Measurements from ENCODE around the gene ALDH7A1.

The ALDH7A1 gene

DNA sequence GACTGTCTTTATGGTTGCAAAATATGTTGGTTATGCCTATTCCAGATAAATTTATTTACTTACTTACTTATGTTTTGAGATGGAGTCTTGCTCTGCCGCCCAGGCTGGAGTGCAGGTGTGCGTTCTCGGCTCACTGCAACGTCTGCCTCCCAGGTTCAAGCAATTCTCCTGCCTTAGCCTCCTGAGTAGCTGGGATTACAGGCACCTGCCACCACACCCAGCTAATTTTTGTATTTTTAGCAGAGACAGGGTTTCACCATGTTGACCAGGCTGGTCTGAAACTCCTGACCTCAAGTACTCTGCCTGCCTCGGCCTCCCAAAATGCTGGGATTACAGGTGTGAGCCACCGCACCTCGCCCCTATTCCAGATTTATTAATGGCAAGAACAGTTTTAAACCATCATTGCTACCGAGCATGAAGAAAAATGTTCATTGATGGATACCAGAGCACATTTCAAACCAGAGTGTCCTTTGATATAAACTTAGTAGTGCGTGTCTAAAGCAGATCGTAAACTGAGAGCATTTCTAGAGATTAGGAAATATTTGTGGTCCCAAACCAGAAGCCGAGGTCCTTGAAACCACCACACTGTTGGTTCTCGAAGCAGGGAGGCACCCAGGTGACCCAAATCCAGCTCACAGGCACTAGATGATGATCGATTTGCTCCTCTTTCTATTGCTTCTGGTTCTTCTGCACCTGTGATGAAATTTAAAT lies 86.6 kb downstream of the ALDH7A1 start:
- no peak for DNase-seq (ENCODE audit: low spot score)

- no peak for DNase-seq (ENCODE audit: low spot score)
These were observed 88.9 kb downstream of the ALDH7A1 start for GRCh38 chr5:126506079-126506478.

- peak; percentile 8 for DNase-seq (ENCODE audit: low spot score)
These were observed 91.4 kb downstream of the ALDH7A1 start for GRCh38 chr5:126503602-126504104.

DNA sequence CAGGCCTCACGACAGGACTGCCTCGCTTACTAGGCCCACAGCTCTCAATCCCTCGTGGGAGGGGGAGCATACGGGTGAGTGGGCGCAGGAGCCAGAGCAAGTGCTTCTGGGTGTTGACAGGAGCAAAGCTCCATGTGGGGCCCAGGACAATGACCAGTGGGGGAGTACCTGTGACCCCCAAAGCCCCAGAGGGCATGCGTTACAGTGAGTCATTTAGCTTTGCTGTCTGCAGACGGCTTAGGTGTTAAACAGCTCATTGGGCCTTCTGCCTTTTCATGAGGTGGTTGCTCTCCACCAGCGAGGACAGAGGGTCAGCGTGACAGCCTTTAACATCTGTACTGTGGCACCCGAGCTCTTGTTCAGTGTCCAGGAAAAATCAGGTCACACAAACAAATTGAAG lies 93.6 kb downstream of the ALDH7A1 start:
- DNase-seq (ENCODE audit: low spot score): no peak

- peak; percentile 61 for DNase-seq (ENCODE audit: low spot score)
These were observed 95.1 kb downstream of the ALDH7A1 start for GRCh38 chr5:126499853-126500342.

DNA sequence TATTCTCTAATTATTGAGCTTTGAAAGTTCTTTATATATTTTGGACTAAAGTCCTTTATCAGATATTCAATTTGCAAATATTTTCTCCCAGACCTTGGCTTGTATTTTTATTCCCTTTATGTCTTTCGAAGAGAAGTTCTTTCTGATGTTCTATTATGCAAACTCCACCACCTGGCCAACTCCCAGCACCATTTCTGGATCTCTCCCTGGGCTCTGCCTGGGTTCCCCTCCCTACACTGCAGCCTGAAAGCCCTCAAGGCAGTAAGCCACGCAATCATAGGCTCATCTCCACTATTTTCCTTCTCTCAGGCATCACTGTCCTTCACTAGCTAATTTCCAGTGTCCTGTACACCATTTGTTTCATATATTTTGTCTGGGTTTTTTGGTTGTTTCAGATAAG lies 95.7 kb downstream of the ALDH7A1 start:
- DNase-seq (ENCODE audit: low spot score): no peak

DNA sequence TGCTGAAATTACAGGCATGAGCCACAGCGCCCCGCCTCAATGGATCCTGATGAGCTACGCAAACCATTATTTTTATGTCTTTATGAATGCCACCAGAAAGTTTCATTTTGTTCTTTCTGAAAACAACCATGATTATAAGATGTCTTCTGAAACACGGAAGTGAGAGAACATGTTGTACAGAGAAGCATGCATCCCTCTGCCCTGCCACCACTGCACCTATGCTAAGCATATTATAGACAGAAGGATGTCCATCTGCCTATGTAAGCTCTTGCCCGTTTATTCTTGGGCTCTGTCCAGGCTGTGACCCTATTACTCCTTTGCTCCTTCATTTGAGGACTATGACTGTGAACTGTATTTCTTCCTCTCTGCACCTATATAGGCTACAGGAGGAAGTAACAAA lies 97.5 kb downstream of the ALDH7A1 start:
- DNase-seq (ENCODE audit: low spot score): no peak

DNA sequence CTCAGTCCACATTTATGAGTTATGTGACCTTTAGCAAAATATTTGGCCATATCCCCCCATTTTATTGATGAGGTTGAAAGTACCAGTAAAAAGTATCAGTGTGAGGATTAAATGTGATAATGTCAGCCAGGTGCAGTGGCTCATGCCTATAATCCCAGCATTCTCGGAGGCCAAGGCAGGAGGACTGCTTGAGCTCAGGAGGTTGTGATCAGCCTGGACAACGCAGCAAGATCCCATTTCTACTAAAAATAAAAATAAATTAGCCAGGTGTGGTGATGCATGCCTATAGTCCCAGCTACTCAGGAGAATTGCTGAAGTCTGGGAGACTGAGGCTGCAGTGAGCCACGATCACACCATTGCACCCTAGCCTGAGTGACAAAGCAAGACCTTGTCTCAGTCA lies 100.6 kb downstream of the ALDH7A1 start:
- DNase-seq (ENCODE audit: low spot score): no peak

DNA sequence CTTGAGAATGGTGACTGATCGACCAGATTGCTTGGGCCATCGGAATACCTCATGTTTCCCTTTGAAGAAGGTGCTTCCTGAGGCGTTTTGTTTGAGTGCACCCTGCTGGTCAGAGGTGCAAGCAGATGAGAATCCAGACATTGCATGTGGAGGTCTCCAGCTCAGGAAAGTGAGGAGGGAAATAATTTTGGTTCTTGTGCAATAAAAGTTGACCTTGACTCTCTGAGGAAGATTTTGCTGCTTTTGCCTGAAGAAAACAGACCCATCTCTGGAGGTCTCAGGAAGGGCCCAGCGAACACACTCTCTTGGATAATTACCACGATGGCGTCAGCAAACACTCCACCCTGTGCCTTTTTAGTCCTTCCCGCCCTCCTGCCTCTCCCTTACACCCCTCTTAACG lies 102.1 kb downstream of the ALDH7A1 start:
- DNase-seq (ENCODE audit: low spot score): no peak

DNA sequence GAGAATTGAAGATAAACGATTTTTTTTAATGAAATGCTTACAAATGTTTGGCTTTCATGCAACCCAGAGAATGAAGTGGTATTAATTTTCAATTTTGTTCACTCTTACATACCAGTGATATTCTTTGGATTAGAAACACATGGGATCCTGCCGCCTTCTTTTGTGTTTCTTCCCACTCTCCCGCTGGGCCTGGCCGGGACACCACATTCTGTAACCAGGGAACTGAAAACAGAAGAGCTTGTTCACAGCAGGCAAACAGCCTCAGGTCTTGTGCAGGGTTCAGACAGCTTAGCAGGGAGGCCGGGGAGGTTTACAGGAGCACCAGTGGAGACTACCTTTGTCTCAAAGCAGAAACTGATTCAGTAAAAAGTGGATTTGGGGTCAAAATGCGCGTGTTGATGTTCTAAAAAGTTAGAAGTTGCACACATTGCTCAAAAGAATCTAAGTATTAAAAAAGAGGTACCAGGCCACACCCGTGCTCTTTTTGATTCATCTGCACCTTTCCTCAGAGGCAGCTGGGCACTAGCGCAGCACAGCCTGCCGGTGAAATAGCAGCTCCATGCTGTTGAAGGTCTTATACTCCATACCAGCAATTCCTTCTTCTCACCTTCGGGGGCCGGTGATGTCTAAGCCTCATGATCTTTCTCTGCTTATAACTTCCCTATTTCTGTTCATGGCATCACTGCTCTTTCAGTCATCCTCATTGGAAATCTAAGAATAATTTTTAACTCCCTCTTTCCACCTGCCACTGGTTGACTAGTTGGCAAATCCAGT lies 104.7 kb downstream of the ALDH7A1 start:
- no peak for DNase-seq (ENCODE audit: low spot score)

DNA sequence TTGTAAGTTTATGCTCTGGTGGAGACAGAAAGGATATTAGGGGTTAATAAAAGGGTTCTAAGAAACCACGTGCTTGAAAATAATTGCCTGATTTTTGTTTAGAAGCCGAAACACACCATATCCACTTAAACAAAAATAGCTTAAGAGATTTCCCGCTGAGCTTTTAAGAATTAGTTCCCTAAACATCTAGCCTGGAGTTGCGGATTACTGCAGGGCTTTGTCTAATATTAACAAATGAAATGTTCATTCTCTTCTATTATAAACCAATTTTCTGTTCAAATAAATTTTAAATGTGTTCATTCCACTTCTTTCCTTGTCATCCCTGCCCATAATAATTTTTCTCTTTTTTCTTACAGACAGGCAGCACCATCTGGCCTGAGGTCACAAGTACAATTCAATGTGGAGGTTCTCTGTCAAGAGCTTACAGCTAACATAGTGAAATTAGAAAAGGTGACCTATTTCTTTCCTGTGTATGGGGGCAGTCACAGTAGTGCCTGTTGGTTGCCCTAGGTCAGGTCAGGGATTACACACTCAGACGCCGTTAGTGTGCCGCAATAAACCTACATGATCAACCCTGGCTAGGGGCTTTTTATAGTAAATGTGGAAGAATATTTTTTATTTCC lies 106.5 kb downstream of the ALDH7A1 start:
- no peak for DNase-seq (ENCODE audit: low spot score)

DNA sequence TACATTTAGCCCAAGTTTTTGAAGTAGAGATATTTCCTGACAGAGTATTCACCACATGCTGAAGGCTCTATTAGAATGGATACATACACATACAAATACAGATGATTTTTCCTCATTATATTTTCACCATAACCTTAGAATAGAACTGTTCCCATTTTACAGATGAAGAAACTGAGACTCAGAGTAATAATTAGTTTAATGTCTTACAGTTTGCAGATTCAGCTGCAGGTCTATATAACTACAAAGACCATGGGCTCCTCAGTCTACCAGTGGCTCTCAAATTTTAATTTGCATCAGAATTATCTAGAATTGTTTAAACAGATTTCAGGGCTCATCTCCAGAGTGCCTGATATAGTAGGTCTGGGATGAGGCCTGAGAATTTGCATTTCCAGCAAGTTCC lies 107.4 kb downstream of the ALDH7A1 start:
- no peak for DNase-seq (ENCODE audit: low spot score)

GRCh38 chr5:126486332-126486731 lies 108.7 kb downstream of the ALDH7A1 start:
- no peak for DNase-seq (ENCODE audit: low spot score)

DNA sequence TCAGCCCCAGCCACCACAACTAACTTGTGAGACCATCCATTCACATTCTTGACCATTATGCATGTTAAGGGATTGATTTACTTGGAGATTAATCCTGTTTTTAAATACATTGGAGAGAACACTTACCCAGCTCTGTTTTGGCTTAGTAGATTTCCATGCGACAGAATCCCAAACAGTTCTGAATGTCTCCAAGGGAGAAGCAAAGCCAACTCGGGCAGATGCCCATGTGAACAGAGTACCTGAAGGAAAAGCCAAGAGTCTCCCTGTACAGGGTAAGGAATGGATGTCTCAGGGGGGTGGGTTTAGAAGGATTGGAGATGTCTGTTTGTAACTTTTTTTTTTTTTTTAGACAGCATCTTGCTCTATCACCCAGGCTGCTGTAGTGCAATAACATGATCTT lies 110.8 kb downstream of the ALDH7A1 start:
- no peak for DNase-seq (ENCODE audit: low spot score)

DNA sequence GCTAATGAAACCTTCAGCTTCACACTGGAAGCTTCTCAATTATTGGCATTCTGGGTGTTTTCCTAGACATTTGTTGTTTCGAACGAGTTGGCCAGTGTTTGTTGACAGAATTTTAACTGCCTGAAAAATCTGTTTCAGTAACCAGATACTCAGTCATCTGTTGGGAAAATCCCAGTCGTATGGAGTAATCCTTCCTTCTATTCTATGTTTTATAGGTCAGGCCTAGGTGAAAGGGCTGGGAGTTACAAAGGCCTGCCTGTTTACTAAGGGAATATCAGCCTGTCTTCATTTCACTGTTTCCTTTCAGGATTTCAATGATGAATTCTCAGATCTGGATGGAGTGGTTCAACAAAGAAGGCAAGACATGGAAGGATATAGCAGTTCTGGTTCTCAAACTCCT lies 111.9 kb downstream of the ALDH7A1 start:
- DNase-seq (ENCODE audit: low spot score): no peak

DNA sequence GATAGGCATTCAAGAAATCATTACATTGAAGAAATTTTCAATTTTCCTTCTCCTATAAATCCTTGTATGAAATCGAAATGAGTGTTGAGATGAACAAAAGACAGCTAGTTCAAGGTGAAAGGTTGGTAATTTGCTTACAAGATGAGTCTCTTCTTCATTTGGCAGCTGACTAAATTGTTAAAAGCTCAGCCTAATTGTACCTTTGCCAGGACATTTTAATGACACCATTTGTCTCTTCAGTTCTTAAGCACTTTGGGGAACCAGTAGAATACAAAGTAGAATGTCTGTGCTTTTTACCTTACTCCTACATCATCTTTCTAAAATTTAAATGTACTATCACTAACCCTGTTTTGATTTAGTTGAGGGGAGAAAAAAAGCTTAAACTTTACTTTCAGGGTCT lies 112.4 kb downstream of the ALDH7A1 start:
- no peak for DNase-seq (ENCODE audit: low spot score)

- DNase-seq (ENCODE audit: low spot score): no peak
These were observed 113.8 kb downstream of the ALDH7A1 start for GRCh38 chr5:126481243-126481642.

All from CD4-positive, alpha-beta T cell treated with Interleukin-15 for 4 hours (primary cell).